Measurements from ENCODE around the gene GPR160.

The GPR160 gene

GRCh38 chr3:170064108-170064507 lies 26.3 kb downstream of the GPR160 start:
- DNase-seq (ENCODE audit: low read depth in 2 of 2), result no peak

- no peak for DNase-seq (ENCODE audit: low read depth in 2 of 2)
Observed at GRCh38 chr3:170075441-170076091, 37.8 kb downstream of the GPR160 start.

GRCh38 chr3:170076715-170077238 lies 39.0 kb downstream of the GPR160 start:
- DNase-seq (ENCODE audit: low read depth in 2 of 2), result no peak

- DNase-seq (ENCODE audit: low read depth in 2 of 2), result no peak
Observed at GRCh38 chr3:170077361-170077760, 39.6 kb downstream of the GPR160 start.

GRCh38 chr3:170078620-170079281 lies 41.0 kb downstream of the GPR160 start:
- no peak for DNase-seq (ENCODE audit: low read depth in 2 of 2)

- DNase-seq (ENCODE audit: low read depth in 2 of 2), result no peak
Observed at GRCh38 chr3:170079536-170080165, 41.9 kb downstream of the GPR160 start.

GRCh38 chr3:170080605-170081004 lies 42.8 kb downstream of the GPR160 start:
- no peak for DNase-seq (ENCODE audit: low read depth in 2 of 2)

GRCh38 chr3:170081079-170081741 lies 43.4 kb downstream of the GPR160 start:
- DNase-seq (ENCODE audit: low read depth in 2 of 2), result no peak

GRCh38 chr3:170083343-170083742 lies 45.5 kb downstream of the GPR160 start:
- no peak for DNase-seq (ENCODE audit: low read depth in 2 of 2)

GRCh38 chr3:170085396-170085795 lies 47.6 kb downstream of the GPR160 start:
- no peak for DNase-seq (ENCODE audit: low read depth in 2 of 2)

GRCh38 chr3:170089862-170090600 lies 52.2 kb downstream of the GPR160 start:
- no peak for DNase-seq (ENCODE audit: low read depth in 2 of 2)

- DNase-seq (ENCODE audit: low read depth in 2 of 2), result no peak
Observed at GRCh38 chr3:170090601-170090981, 52.8 kb downstream of the GPR160 start.

GRCh38 chr3:170092907-170093306 lies 55.1 kb downstream of the GPR160 start:
- no peak for DNase-seq (ENCODE audit: low read depth in 2 of 2)

GRCh38 chr3:170095771-170096170 lies 58.0 kb downstream of the GPR160 start:
- no peak for DNase-seq (ENCODE audit: low read depth in 2 of 2)

GRCh38 chr3:170096342-170096741 lies 58.5 kb downstream of the GPR160 start:
- no peak for DNase-seq (ENCODE audit: low read depth in 2 of 2)

GRCh38 chr3:170098753-170099152 lies 61.0 kb downstream of the GPR160 start:
- no peak for DNase-seq (ENCODE audit: low read depth in 2 of 2)

- DNase-seq (ENCODE audit: low read depth in 2 of 2), result no peak
Observed at GRCh38 chr3:170100944-170101343, 63.1 kb downstream of the GPR160 start.

- no peak for DNase-seq (ENCODE audit: low read depth in 2 of 2)
Observed at GRCh38 chr3:170102431-170102830, 64.6 kb downstream of the GPR160 start.

- no peak for DNase-seq (ENCODE audit: low read depth in 2 of 2)
Observed at GRCh38 chr3:170107941-170108340, 70.1 kb downstream of the GPR160 start.

GRCh38 chr3:170108955-170109354 lies 71.2 kb downstream of the GPR160 start:
- no peak for DNase-seq (ENCODE audit: low read depth in 2 of 2)

- DNase-seq (ENCODE audit: low read depth in 2 of 2), result no peak
Observed at GRCh38 chr3:170109579-170110293, 71.9 kb downstream of the GPR160 start.

Data from stimulated activated CD4-positive, alpha-beta T cell treated with anti-CD3 and anti-CD28 coated beads, Interleukin-1b, Interleukin-23, amount 100 ng/mL, for 1 hour (primary cell).